ENCODE measurements around the gene TMEM214.
A peak's percentile ranks its signal among the peaks of the same experiment; 100 is the strongest.

The TMEM214 gene

DNA sequence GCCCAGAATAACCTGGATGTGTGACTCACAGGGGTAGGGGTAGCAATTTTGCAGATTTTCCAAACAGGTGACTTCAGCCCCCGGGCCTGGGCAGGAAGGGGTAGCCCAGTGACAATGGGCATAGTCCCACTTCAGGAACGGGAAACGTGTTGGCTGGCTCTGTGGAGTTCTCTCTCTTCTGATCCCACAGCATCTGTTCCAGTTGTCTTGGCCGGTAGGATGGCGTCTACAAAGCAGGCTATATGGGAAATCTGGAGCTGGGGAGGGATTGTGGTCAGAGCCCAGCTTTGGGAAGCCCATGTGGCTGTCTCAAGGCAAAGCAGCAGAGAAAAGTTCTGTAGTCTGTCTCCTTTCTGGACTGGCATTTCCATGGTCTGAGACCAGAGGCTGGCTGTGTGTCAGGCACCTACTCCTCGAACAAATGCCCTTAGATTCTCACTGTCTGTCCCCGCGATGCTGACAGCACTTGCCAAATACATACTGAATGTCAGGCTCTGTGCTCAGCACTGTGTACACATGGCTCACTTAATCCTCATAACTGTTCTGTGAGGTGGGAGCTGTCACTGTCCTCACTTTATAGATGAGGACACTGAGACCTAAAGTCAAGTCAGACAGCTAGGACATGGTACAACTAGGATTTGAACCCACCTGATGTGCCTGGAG lies 17.9 kb upstream of the TMEM214 start:
- H3K4me3 ChIP-seq (ENCODE audit: severe bottlenecking), result no peak overlapping the region
- peaks cover 5% of the 10 kb centered on the region for H3K4me1 ChIP-seq (ENCODE audit: insufficient read depth, poor library complexity, severe bottlenecking)
- H3K9me3 ChIP-seq (ENCODE audit: severe bottlenecking), result no peaks in the 10 kb centered on the region
- DNase-seq (ENCODE audit: low spot score), result no peak
- H3K27me3 ChIP-seq (ENCODE audit: insufficient read depth, poor library complexity, severe bottlenecking), result no peaks in the 10 kb centered on the region
- no peak for ATAC-seq (ENCODE audit: low read depth)
- H3K36me3 ChIP-seq (ENCODE audit: low read depth), result no peaks in the 10 kb centered on the region
- no peak overlapping the region for H3K27ac ChIP-seq (ENCODE audit: poor library complexity, severe bottlenecking)
- TF ChIP-seq, protein P1, sequence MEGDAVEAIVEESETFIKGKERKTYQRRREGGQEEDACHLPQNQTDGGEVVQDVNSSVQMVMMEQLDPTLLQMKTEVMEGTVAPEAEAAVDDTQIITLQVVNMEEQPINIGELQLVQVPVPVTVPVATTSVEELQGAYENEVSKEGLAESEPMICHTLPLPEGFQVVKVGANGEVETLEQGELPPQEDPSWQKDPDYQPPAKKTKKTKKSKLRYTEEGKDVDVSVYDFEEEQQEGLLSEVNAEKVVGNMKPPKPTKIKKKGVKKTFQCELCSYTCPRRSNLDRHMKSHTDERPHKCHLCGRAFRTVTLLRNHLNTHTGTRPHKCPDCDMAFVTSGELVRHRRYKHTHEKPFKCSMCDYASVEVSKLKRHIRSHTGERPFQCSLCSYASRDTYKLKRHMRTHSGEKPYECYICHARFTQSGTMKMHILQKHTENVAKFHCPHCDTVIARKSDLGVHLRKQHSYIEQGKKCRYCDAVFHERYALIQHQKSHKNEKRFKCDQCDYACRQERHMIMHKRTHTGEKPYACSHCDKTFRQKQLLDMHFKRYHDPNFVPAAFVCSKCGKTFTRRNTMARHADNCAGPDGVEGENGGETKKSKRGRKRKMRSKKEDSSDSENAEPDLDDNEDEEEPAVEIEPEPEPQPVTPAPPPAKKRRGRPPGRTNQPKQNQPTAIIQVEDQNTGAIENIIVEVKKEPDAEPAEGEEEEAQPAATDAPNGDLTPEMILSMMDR (IDR thresholded peaks at IDR 0.05; ENCODE audit: poor library complexity, severe bottlenecking), result no peak

DNA sequence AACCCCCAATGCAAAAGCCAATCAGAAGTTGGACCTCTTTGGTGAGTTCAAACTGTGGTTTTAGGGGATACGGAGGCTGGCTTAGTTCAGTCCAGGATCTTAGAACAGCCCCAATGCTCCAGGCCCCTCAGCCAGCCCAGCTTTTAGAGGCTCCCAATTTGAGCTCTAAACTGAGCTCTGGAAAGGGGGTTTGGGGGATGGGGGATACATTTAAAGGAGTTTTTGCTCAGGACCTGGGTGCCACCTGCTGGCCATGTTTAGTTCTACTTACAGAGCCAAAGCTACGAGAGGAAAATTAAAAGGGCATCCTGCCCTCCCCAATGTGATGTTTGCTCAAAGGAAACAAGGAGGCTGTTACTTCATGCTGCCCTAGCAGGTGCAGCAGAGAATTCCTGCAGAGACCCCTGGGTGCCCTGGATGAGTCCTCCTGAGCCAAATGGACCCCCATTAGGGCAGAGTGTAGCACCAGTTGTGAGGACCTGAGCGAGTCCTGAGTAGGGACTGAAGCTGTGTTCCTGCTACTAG lies 15.9 kb upstream of the TMEM214 start:
- H3K9me3 ChIP-seq (ENCODE audit: severe bottlenecking), result no peaks in the 10 kb centered on the region
- no peaks in the 10 kb centered on the region for H3K36me3 ChIP-seq (ENCODE audit: low read depth)
- no peak overlapping the region for H3K27ac ChIP-seq (ENCODE audit: poor library complexity, severe bottlenecking)
- DNase-seq (ENCODE audit: low spot score), result no peak
- H3K4me3 ChIP-seq (ENCODE audit: severe bottlenecking), result no peak overlapping the region
- TF ChIP-seq, protein P1 (IDR thresholded peaks at IDR 0.05; ENCODE audit: poor library complexity, severe bottlenecking), result peak; percentile 77
- H3K4me1 ChIP-seq (ENCODE audit: insufficient read depth, poor library complexity, severe bottlenecking), result peaks cover 5% of the 10 kb centered on the region
- no peaks in the 10 kb centered on the region for H3K27me3 ChIP-seq (ENCODE audit: insufficient read depth, poor library complexity, severe bottlenecking)
- ATAC-seq (ENCODE audit: low read depth), result peak; percentile 44; the same call in 1 of the 3 replicates

DNA sequence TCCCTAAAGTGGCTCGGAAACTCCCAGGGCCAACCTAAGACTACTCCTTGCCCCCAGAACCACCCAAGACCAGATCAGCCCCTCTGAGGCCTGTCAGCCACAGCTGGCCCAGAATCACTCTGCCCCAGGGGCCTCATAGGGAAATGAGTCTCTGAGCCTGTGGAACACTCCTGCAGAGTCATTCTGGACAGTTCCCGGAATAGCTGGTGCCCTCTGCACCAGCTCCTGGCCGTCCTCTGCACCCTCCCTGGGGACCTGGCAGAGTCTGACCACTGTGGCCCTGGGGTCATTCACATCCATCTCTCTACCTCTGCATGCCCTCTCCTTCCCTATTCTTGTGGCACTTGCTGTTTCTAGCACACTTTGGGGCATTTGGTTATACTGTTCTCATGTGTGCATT lies 14.6 kb upstream of the TMEM214 start:
- Histone ChIP-seq H3K4me3 (ENCODE audit: severe bottlenecking) (no peak overlapping the region), H3K4me1 (ENCODE audit: insufficient read depth, poor library complexity, severe bottlenecking) (peaks cover 5% of the 10 kb centered on the region), H3K9me3 (ENCODE audit: severe bottlenecking) (no peaks in the 10 kb centered on the region), H3K27me3 (ENCODE audit: insufficient read depth, poor library complexity, severe bottlenecking) (no peaks in the 10 kb centered on the region), H3K36me3 (ENCODE audit: low read depth) (no peaks in the 10 kb centered on the region), H3K27ac (ENCODE audit: poor library complexity, severe bottlenecking) (no peak overlapping the region)
- TF ChIP-seq, protein P1 (IDR thresholded peaks at IDR 0.05; ENCODE audit: poor library complexity, severe bottlenecking), result no peak
- ATAC-seq (ENCODE audit: low read depth), result no peak; the same call in 2 of the 3 replicates
- DNase-seq (ENCODE audit: low spot score), result no peak

DNA sequence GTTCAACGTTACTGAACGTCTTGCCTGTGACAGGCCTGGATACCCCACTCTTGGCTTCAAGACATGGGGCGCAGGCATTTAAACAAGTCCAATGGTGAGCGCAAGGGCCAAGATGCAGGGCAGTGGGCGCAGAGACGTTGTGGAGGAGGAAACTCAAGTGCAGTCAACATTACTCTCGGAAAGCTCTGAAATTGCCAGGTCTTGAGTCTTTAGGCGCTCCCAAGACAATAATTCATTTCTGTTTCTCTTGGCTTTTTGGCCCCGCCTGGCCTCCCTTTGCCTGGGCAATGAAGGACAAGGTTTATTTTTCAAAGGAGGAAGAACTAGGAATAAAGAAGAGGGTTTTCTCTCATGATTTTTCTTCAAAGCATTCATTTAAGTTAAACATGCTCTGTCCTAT lies 13.3 kb upstream of the TMEM214 start:
- Histone ChIP-seq H3K9me3 (ENCODE audit: severe bottlenecking) (no peaks in the 10 kb centered on the region), H3K36me3 (ENCODE audit: low read depth) (no peaks in the 10 kb centered on the region), H3K27ac (ENCODE audit: poor library complexity, severe bottlenecking) (no peak overlapping the region), H3K27me3 (ENCODE audit: insufficient read depth, poor library complexity, severe bottlenecking) (no peaks in the 10 kb centered on the region), H3K4me1 (ENCODE audit: insufficient read depth, poor library complexity, severe bottlenecking) (peaks cover 5% of the 10 kb centered on the region), H3K4me3 (ENCODE audit: severe bottlenecking) (no peak overlapping the region)
- ATAC-seq (ENCODE audit: low read depth) (no peak), DNase-seq (ENCODE audit: low spot score) (no peak)
- TF ChIP-seq, protein P1 (IDR thresholded peaks at IDR 0.05; ENCODE audit: poor library complexity, severe bottlenecking), result no peak
